GM20000 (cell line): Measurements from ENCODE around the gene STAC3.

ENCODE experiments used
- DNase-seq: peaks from one replicate; pipeline ENCODE4 v3.0.0; 2012; ENCODE audit warnings: low spot score
- CTCF ChIP-seq: IDR thresholded peaks from 2 replicates; pipeline ENCODE4 v1.5.1; 2012; ENCODE audit warnings: mild to moderate bottlenecking, control low read depth; ENCODE audit errors: extremely low read depth, missing control alignments

Gene STAC3

GRCh38 chr12:57227315-57228115 is 23.5 kb downstream of the STAC3 start:
- no peak for TF ChIP-seq CTCF
- DNase-seq = no peak

- no peak for DNase-seq
- no peak for TF ChIP-seq CTCF
These were observed 24.2 kb downstream of the STAC3 start for GRCh38 chr12:57226588-57227314.

GRCh38 chr12:57225680-57226210 is 25.2 kb downstream of the STAC3 start:
- TF ChIP-seq CTCF = no peak
- DNase-seq = no peak

GRCh38 chr12:57224973-57225679 is 25.9 kb downstream of the STAC3 start:
- peak; percentile 77 for DNase-seq
- peak; percentile 68 for TF ChIP-seq CTCF

GRCh38 chr12:57224278-57224972 is 26.6 kb downstream of the STAC3 start:
- DNase-seq = no peak
- TF ChIP-seq CTCF = no peak

- TF ChIP-seq CTCF = no peak
- DNase-seq = no peak
These were observed 27.5 kb downstream of the STAC3 start for GRCh38 chr12:57223191-57224165.
